ENCODE results near the gene VSIG1. TPM values are rescaled to one million over a fixed set of nuclear protein-coding genes. Genes with fewer than 3 reads are reported as not detected.

The VSIG1 gene
- total and polyA plus RNA-seq, 2 of the 4 experiments (the other 2 are of a cell fraction), result not detected

DNA sequence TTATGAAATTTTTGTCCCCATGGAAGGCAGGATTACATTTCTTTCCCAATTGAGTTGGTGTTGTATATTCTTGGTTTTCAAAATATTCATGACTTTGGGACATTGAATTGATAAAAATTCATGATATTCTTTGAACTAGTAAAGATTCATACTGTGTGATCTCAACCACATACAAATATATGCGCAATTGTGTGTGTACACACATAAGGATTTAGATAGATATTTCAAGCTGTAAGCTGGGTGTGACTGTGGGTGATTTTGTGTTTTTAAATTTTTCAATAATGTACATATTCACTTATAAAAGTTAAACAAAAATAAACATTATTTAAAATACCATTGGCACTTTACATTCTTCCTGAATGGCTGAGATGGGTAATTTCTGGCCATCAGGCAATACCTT, 19.5 kb upstream of the VSIG1 start:
- dilution Hi-C loops (cut with HindIII; ENCODE audit: low sequenced_read_pairs, unreplicated experiment), result no loop called here

More for the DNA sequence above, 19.5 kb upstream of the VSIG1 start:
- Histone ChIP-seq H3K9me1 (ENCODE audit: insufficient read depth, low read length) (no peaks in the 10 kb centered on the region), H3K27me3 (ENCODE audit: control insufficient read depth, insufficient read depth, low read length) (peaks cover 6% of the 10 kb centered on the region), H2BK120ac (ENCODE audit: low read depth, low read length) (no peak overlapping the region), H4K8ac (ENCODE audit: low read depth in 2 of 2, low read length in 2 of 2) (no peak overlapping the region), H3K79me1 (ENCODE audit: low read depth in 1 of 2, low read length in 2 of 2) (no peaks in the 10 kb centered on the region), H3K4me3 (ENCODE audit: insufficient read depth, low read depth, low read length) (no peak overlapping the region), H4K20me1 (ENCODE audit: insufficient read depth, low read length) (no peaks in the 10 kb centered on the region), H3K4ac (ENCODE audit: low read depth, low read length) (no peak overlapping the region), H3K56ac (ENCODE audit: extremely low read depth, insufficient read depth, low read length) (no peak overlapping the region), H2AK9ac (replicated peaks; ENCODE audit: low read depth, low read length, poor library complexity) (no peak overlapping the region), H3K14ac (replicated peaks; ENCODE audit: low read depth, low read length) (no peak overlapping the region), H2BK5ac (ENCODE audit: low read depth, low read length, poor library complexity, severe bottlenecking) (no peak overlapping the region), H3K9me3 (ENCODE audit: control insufficient read depth, insufficient read depth, low read length) (no peaks in the 10 kb centered on the region), H4K91ac (ENCODE audit: insufficient read depth, low read depth, low read length) (no peak overlapping the region), H3K18ac (ENCODE audit: low read depth, low read length) (no peak overlapping the region), H3K9ac (ENCODE audit: low read depth, low read length) (no peak overlapping the region), H3K23ac (ENCODE audit: low read depth, low read length) (no peak overlapping the region), H2AK5ac (ENCODE audit: low read depth, low read length) (no peak overlapping the region), H3K36me3 (ENCODE audit: control insufficient read depth, insufficient read depth, low read length) (no peaks in the 10 kb centered on the region), H2BK15ac (ENCODE audit: low read depth, low read length) (no peak overlapping the region), H3K4me1 (ENCODE audit: control insufficient read depth, insufficient read depth, low read length) (peaks cover 3% of the 10 kb centered on the region; the same call in 1 of the 2 replicates), H2AFZ (replicated peaks; ENCODE audit: low read length, poor library complexity) (no peak overlapping the region), H3K4me2 (ENCODE audit: low read depth, low read length) (no peak overlapping the region), H4K5ac (ENCODE audit: low read depth, low read length) (no peak overlapping the region), H2BK20ac (ENCODE audit: low read depth, low read length) (no peak overlapping the region), H3K27ac (ENCODE audit: insufficient read depth, low read length) (no peak overlapping the region)
- ChIA-PET CTCF (no interaction called here), POLR2A (ENCODE audit: unreplicated experiment) (no interaction called here)
- WGBS, 2 experiments (ENCODE audit: extremely low coverage in 2 of 2, insufficient read length in 1 of 2), result no CpG with 5 or more reads among the region's 1 CpG
- DNase-seq (no peak), ATAC-seq (ENCODE audit: low read depth) (no peak)
- TF ChIP-seq POLR2A (IDR thresholded peaks at IDR 0.05; ENCODE audit: low read depth, low read length), result no peak
- TF ChIP-seq, protein P1, sequence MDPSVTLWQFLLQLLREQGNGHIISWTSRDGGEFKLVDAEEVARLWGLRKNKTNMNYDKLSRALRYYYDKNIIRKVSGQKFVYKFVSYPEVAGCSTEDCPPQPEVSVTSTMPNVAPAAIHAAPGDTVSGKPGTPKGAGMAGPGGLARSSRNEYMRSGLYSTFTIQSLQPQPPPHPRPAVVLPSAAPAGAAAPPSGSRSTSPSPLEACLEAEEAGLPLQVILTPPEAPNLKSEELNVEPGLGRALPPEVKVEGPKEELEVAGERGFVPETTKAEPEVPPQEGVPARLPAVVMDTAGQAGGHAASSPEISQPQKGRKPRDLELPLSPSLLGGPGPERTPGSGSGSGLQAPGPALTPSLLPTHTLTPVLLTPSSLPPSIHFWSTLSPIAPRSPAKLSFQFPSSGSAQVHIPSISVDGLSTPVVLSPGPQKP (IDR thresholded peaks at IDR 0.05; ENCODE audit: borderline replicate concordance, low read depth, low read length), result no peak
- no peak for TF ChIP-seq BHLHE40 (IDR thresholded peaks at IDR 0.05; ENCODE audit: low read depth, low read length)
- TF ChIP-seq, protein P2, sequence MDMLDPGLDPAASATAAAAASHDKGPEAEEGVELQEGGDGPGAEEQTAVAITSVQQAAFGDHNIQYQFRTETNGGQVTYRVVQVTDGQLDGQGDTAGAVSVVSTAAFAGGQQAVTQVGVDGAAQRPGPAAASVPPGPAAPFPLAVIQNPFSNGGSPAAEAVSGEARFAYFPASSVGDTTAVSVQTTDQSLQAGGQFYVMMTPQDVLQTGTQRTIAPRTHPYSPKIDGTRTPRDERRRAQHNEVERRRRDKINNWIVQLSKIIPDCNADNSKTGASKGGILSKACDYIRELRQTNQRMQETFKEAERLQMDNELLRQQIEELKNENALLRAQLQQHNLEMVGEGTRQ (IDR thresholded peaks at IDR 0.05; ENCODE audit: low read depth, low read length), result no peak
- no peak for TF ChIP-seq RCOR1 (IDR thresholded peaks at IDR 0.05; ENCODE audit: insufficient replicate concordance, low read length)
- TF ChIP-seq CEBPB (IDR thresholded peaks at IDR 0.05; ENCODE audit: low read depth, low read length), result no peak
- no peak for TF ChIP-seq CHD1 (IDR thresholded peaks at IDR 0.05; ENCODE audit: low read depth, low read length)
- TF ChIP-seq MAZ (IDR thresholded peaks at IDR 0.05; ENCODE audit: borderline replicate concordance, low read depth, low read length), result no peak
- intact Hi-C loops (cut with micrococcal nuclease) (no loop called here), in situ Hi-C loops (cut with MboI; ENCODE audit: low sequenced_read_pairs) (no loop called here)
- no TSS peak for BruUV-seq (replicated peaks)

All from IMR-90 (cell line).